Measurements from ENCODE around the gene EXOSC10. TPM values are rescaled to one million over a fixed set of nuclear protein-coding genes. Genes with fewer than 3 reads are reported as not detected.
"Not testable (repeated sequence)": the region's sequence is repeated elsewhere in the genome, so short reads cannot be mapped to it uniquely, and the experiment has no call there.

EXOSC10 gene
- total RNA-seq, 2 experiments from 2014 or later, result 57.9 to 59.3 TPM

DNA sequence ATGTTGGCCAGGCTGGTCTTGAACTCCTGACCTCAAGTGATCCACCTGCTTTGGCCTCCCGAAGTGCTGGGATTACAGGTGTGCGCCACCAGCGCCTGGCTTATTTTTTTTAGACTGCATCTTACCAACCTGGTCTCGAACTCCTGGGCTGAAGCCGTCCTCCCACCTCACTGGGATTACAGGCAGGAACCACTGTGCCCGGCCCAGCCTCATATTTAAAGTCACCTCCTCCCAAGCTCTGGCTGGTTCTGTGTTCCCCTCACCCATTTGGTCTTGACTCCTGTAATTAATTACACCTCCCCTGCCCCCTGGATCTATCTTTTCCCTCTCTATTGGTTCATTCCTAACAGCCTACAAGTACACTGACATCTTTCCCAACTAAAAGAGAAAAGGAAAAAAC, 1.7 kb upstream of the EXOSC10 start:
- intact Hi-C loops (cut with micrococcal nuclease), result no loop called here
- Mint-ChIP-seq H3K4me3 (peak overlapping the region; percentile 11), H3K27ac (no peak overlapping the region), H3K36me3 (ENCODE audit: low read depth) (peaks cover 6% of the 10 kb centered on the region), H3K27me3 (ENCODE audit: low read depth) (no peaks in the 10 kb centered on the region), H3K9me3 (no peaks in the 10 kb centered on the region), H3K4me1 (ENCODE audit: low read depth) (peaks cover 8% of the 10 kb centered on the region)
- CTCF ChIA-PET, result no interaction called here
- no peak for DNase-seq

DNA sequence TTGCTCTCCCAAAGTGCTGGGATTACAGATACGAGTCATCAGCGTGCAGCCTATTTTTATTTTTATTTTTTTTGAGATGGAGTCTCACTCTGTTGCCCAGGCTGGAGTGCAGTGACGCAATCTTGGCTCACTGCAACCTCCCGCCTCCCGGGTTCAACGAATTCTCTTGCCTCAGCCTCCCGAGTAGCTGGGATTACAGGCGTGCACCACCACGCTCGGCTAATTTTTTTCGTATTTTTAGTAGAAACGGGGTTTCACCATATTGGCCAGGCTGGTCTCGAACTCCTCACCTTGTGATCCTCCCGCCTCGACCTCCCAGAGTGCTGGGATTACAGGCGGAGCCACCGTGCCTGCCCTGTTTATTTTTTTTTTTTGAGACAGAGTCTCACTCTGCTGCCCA, 1.1 kb upstream of the EXOSC10 start:
- H3K9me3 Mint-ChIP-seq; H3K4me3 Mint-ChIP-seq; DNase-seq; H3K27me3 Mint-ChIP-seq (ENCODE audit: low read depth); H3K4me1 Mint-ChIP-seq (ENCODE audit: low read depth); H3K27ac Mint-ChIP-seq; intact Hi-C loops (cut with micrococcal nuclease); H3K36me3 Mint-ChIP-seq (ENCODE audit: low read depth): not testable (repeated sequence)
- CTCF ChIA-PET, result interaction anchor here (0.7 kb wide), 1 partner anchor 557 kb away, joined by 3 read pairs; no protein-coding TSS in a partner anchor

DNA sequence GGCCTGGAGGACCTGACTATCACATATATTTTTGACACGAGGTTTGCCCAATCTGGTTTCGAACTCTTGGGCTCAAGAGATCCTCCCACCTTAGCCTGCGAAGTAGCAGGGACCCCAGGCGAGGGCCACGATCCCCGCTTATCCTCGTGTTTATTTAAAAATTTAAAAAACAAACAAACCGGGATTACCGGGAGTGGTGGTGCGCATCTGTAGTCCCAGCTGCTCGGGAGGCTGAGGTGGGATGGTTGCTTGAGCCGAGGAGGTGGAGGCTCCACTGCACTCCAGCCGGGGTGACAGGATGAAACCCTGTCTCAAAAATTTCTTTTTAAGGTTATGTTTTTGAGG, 452 bp upstream of the EXOSC10 start:
- CTCF ChIA-PET, result interaction anchor here (0.7 to 2.3 kb wide), 2 partner anchors 63 to 557 kb away, joined by 3 to 18 read pairs; no protein-coding TSS in a partner anchor
- Mint-ChIP-seq H3K36me3 (ENCODE audit: low read depth) (peaks cover 7% of the 10 kb centered on the region), H3K4me3 (peak overlapping the region; percentile 96), H3K27me3 (ENCODE audit: low read depth) (no peaks in the 10 kb centered on the region), H3K27ac (peak overlapping the region; percentile 90), H3K4me1 (ENCODE audit: low read depth) (peaks cover 8% of the 10 kb centered on the region), H3K9me3 (no peaks in the 10 kb centered on the region)
- no peak for DNase-seq
- intact Hi-C loops (cut with micrococcal nuclease), result no loop called here

DNA sequence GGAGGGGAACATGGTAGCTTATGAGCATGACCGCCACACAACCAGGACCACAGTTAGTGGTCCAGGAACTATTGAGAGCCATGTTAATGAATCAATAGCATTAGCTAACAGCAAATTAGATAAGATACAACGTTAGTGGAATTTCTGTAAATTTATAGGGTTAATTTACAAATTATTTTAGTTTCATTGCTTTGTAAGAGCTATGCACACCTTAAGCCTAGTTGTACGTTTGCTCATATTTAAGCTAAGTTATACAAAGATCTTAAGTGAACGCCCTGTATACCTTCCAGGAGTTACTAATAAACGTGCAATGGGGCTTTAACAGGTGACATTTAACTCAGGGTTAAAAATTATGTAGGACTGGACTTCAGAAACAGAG, 749 bp downstream of the EXOSC10 start:
- peak overlapping the region; percentile 77 for H3K27ac Mint-ChIP-seq
- peaks cover 8% of the 10 kb centered on the region for H3K4me1 Mint-ChIP-seq (ENCODE audit: low read depth)
- H3K4me3 Mint-ChIP-seq, result peak overlapping the region; percentile 96
- H3K27me3 Mint-ChIP-seq (ENCODE audit: low read depth), result no peaks in the 10 kb centered on the region
- intact Hi-C loops (cut with micrococcal nuclease), result loop anchor here (1.0 kb wide), 4 partner anchors 39 to 620 kb away; partner anchors contain the start of genes MTOR, SRM and TARDBP
- CTCF ChIA-PET, result interaction anchor here (1.2 to 2.3 kb wide), 2 partner anchors 39 to 62 kb away, joined by 4 to 18 read pairs; partner anchors contain the start of gene SRM
- peaks cover 7% of the 10 kb centered on the region for H3K36me3 Mint-ChIP-seq (ENCODE audit: low read depth)
- no peak for DNase-seq
- no peaks in the 10 kb centered on the region for H3K9me3 Mint-ChIP-seq

DNA sequence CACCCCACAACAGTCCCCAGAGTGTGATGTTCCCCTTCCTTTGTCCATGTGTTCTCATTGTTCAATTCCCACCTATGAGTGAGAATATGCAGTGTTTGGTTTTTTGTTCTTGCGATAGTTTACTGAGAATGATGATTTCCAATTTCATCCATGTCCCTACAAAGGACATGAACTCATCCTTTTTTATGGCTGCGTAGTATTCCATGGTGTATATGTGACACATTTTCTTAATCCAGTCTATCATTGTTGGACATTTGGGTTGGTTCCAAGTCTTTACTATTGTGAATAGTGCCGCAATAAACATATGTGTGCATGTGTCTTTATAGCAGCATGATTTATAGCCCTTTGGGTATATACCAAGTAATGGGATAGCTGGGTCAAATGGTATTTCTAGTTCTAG, 15.9 kb downstream of the EXOSC10 start:
- H3K36me3 Mint-ChIP-seq (ENCODE audit: low read depth), result peaks cover 44% of the 10 kb centered on the region
- H3K4me3 Mint-ChIP-seq; CTCF ChIA-PET; intact Hi-C loops (cut with micrococcal nuclease); H3K9me3 Mint-ChIP-seq; DNase-seq; H3K27ac Mint-ChIP-seq; H3K27me3 Mint-ChIP-seq (ENCODE audit: low read depth); H3K4me1 Mint-ChIP-seq (ENCODE audit: low read depth): not testable (repeated sequence)

DNA sequence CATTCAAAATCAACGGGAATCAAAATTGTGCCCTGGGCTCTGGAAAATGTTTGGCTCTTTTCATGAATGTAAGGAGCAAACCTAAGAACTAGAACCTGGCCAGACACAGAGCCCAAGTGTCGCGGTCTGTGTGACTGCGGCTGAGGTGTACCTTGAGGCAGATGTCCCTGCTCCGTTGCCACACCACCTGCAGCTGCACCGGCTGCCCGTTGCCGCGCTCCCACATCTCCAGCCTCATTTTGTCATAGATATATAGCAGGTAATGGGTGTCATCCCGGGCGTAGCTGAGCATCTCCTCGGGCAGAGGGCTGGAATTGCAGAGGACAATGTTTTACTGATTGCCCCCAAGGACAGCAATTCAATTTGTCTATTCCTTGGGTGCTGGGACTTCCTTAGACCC, 18.7 kb downstream of the EXOSC10 start:
- DNase-seq, result no peak
- H3K4me1 Mint-ChIP-seq (ENCODE audit: low read depth), result no peaks in the 10 kb centered on the region
- no peak overlapping the region for H3K27ac Mint-ChIP-seq
- CTCF ChIA-PET, result no interaction called here
- H3K27me3 Mint-ChIP-seq (ENCODE audit: low read depth), result no peaks in the 10 kb centered on the region
- intact Hi-C loops (cut with micrococcal nuclease), result no loop called here
- H3K36me3 Mint-ChIP-seq (ENCODE audit: low read depth), result peaks cover 41% of the 10 kb centered on the region
- no peak overlapping the region for H3K4me3 Mint-ChIP-seq
- no peaks in the 10 kb centered on the region for H3K9me3 Mint-ChIP-seq

DNA sequence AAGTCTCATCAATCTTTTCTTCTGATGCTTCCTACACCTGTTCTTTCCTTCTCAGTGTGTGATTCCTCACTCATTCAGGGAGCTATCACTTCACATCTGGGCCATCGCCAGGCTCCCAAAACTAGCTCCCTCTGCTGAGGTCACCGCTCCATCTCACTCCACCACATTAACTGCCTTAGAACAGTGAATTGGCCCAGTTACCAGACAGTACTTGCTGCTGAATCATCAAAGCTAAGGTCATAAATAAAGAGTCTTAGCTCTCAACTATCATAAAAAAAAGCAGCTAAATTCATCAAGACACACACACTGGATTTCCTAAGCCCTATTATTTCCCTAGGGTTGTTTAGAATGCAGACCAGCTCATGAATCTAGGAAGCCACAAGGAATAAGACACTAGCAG, 21.0 kb downstream of the EXOSC10 start:
- Mint-ChIP-seq H3K27ac (peak overlapping the region; percentile 22), H3K9me3 (no peaks in the 10 kb centered on the region), H3K27me3 (ENCODE audit: low read depth) (no peaks in the 10 kb centered on the region), H3K4me1 (ENCODE audit: low read depth) (peaks cover 5% of the 10 kb centered on the region), H3K36me3 (ENCODE audit: low read depth) (peaks cover 35% of the 10 kb centered on the region), H3K4me3 (no peak overlapping the region)
- intact Hi-C loops (cut with micrococcal nuclease), result no loop called here
- DNase-seq, result no peak
- CTCF ChIA-PET, result interaction anchor here (1.1 to 2.8 kb wide), 2 partner anchors 41 to 45 kb away, joined by 4 to 17 read pairs; no protein-coding TSS in a partner anchor

DNA sequence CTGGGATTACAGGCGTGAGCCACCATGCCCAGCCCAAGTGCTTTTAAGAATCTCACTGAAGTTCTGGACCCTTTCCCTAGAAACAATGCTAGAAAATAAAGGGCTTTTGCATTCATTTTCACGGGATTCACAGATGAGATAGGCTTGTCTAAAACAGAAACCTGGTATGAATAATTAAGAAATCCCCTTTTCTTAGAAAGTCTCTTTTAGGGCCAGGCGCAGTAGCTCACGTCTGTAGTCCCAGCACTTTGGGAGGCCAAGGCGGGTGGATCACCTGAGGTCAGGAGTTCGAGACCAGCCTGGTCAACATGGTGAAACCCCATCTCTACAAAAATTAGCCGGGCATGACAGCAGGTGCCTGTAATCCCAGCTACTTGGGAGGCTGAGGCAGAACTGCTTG, 26.3 kb downstream of the EXOSC10 start:
- H3K4me1 Mint-ChIP-seq (ENCODE audit: low read depth); H3K27me3 Mint-ChIP-seq (ENCODE audit: low read depth); H3K27ac Mint-ChIP-seq; H3K4me3 Mint-ChIP-seq; H3K9me3 Mint-ChIP-seq; intact Hi-C loops (cut with micrococcal nuclease): not testable (repeated sequence)
- H3K36me3 Mint-ChIP-seq (ENCODE audit: low read depth), result peaks cover 45% of the 10 kb centered on the region
- CTCF ChIA-PET, result interaction anchor here (1.2 to 4.8 kb wide), 2 partner anchors 14 to 36 kb away, joined by 4 to 25 read pairs; no protein-coding TSS in a partner anchor
- DNase-seq, result peak; percentile 22

DNA sequence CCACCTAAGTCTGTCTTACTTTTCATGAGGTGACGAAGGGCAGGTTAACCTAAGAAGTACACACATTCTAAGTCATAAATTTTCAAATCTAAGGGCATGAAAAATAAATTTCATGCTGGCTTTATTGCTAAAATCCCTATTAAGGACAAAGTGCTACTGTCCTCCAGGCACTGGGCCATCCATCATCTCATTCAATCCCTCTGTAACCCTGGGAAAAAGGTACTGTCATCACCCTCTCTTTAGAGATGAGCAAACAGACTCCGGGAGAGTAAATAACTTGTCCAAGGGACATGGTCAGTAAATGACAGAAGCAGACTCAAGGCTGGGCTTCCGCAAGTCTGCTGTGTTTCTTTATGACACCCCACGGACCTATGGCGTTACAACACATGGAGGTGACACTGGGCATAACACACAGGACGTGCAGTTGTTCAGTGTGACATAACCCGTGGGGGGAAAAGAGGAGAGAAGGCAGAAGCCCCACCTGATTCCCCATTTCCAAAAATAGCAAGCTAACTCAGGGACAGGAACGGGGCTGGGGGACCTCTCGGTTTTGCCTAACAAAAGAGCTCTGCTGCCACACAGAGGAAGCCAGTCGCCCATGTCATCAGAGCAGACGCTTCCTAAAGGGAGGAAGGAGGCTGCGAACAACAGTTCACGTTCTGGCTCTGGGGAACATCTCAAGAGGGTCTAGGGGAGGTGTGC, 27.3 kb downstream of the EXOSC10 start:
- no peak for DNase-seq
- Mint-ChIP-seq H3K4me1 (ENCODE audit: low read depth) (peaks cover 8% of the 10 kb centered on the region), H3K27ac (no peak overlapping the region), H3K27me3 (ENCODE audit: low read depth) (no peaks in the 10 kb centered on the region), H3K9me3 (no peaks in the 10 kb centered on the region), H3K4me3 (no peak overlapping the region), H3K36me3 (ENCODE audit: low read depth) (peaks cover 46% of the 10 kb centered on the region)
- CTCF ChIA-PET, result interaction anchor here (0.5 to 4.8 kb wide), 3 partner anchors 16 to 38 kb away, joined by 3 to 25 read pairs (median 4); no protein-coding TSS in a partner anchor
- intact Hi-C loops (cut with micrococcal nuclease), result no loop called here

DNA sequence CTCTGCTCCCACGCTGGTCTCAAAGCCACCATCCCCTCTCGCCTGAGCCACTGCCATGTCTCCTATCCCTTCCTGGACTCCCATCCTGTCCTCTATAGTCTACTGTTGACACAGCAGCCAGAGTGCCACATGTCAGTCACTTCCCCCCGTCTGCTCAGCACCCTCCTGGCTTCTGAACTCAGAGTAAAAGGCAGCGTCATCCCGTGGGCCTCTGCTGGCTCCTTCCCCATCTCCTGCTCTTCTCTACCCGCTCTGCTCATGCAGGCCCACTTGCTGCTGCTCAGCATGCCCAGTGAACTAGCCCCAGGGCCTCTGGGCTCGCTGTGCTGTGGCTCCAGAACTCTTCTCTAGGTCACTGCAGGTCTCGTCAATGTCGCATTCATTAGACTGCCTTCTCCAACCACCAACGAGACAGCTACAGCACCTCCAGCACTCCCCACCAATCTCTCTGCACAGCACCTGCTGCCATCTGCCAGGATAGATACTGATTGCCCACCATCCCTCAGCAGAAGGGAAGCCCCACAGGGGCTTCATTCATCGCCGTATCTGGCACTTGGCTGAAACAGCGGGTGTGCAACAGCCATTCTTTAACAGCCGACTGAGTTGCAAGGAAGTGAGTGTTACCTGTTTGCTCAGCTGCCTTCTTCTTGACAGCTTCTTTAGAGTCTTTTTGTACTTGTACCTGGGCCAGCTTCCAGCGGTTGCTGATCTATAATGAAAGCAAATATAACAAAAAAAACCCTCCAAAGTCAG, 28.0 kb downstream of the EXOSC10 start:
- no peak for DNase-seq
- H3K27me3 Mint-ChIP-seq (ENCODE audit: low read depth), result no peaks in the 10 kb centered on the region
- H3K27ac Mint-ChIP-seq, result peak overlapping the region; percentile 32
- H3K9me3 Mint-ChIP-seq, result no peaks in the 10 kb centered on the region
- peaks cover 44% of the 10 kb centered on the region for H3K36me3 Mint-ChIP-seq (ENCODE audit: low read depth)
- H3K4me3 Mint-ChIP-seq, result no peak overlapping the region
- CTCF ChIA-PET, result interaction anchor here (4.8 kb wide), 1 partner anchor 34 kb away, joined by 25 read pairs; no protein-coding TSS in a partner anchor
- H3K4me1 Mint-ChIP-seq (ENCODE audit: low read depth), result peaks cover 8% of the 10 kb centered on the region
- intact Hi-C loops (cut with micrococcal nuclease), result no loop called here

DNA sequence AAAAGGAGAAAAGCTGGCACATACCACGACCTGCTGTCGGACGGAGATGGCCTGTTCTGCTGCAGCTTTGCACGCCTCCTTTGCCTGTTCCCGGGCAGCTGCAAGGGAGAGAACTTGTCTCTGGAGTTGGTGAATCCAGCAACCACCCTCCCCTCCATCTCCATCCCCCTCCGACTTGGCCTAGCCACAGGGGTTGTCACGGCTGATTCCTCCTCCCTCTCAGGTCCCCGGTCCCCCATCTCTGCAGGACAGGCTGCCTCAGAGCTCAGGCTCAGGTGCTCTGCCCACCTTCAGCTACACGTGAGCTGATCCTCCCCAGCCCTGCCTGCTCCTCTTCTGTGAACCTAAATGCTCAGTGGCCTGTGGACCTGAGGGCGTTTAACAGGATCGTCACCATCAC, 28.8 kb downstream of the EXOSC10 start:
- Mint-ChIP-seq H3K4me3 (no peak overlapping the region), H3K9me3 (no peaks in the 10 kb centered on the region), H3K27me3 (ENCODE audit: low read depth) (no peaks in the 10 kb centered on the region), H3K4me1 (ENCODE audit: low read depth) (peaks cover 8% of the 10 kb centered on the region), H3K36me3 (ENCODE audit: low read depth) (peaks cover 46% of the 10 kb centered on the region), H3K27ac (peak overlapping the region; percentile 9)
- CTCF ChIA-PET, result interaction anchor here (1.3 to 4.8 kb wide), 2 partner anchors 33 to 575 kb away, joined by 3 to 25 read pairs; no protein-coding TSS in a partner anchor
- no peak for DNase-seq
- intact Hi-C loops (cut with micrococcal nuclease), result no loop called here

DNA sequence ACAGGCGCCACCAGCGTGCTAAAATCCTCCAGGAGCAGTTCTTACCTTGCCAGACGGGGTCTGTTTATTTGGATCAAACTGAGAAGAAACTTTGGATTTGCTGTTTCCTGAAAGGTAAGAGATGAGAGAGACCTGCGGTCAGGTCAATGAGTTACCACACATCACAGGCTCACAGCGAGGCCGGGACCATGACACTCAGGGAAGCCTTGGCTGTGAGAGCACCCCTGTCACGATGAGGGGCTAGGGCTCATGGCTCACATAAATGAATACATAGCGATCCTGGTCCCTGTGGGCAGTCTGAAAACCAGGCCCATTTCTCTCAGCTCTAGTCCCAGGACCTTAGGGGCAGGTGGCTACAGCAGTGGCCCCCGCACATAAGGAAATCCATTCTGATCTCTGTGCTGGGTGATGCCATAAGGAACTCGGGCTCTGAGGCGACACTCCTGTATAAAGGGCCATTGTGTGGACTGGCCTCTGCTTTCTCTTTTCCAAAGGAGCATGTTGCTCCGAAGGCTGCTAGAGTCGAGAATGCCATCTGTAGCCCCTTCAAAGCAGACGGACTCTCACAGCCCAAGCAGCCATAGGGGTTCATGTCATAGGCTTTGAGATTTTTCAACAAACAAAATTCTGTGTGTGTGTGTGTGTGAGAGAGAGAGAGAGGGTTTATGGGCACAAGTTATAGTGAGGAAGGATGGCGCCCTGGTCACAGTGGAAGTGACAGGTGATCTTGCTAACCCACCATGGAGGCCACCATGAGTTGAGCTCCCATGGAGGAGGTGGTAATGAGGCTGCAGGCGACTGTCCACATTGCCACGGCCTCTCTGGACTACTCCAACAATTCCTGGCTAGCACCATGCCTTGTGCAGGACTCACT, 30.8 kb downstream of the EXOSC10 start:
- no peak for DNase-seq
- Mint-ChIP-seq H3K27ac (peak overlapping the region; percentile 57), H3K4me1 (ENCODE audit: low read depth) (peaks cover 4% of the 10 kb centered on the region), H3K27me3 (ENCODE audit: low read depth) (no peaks in the 10 kb centered on the region), H3K36me3 (ENCODE audit: low read depth) (peaks cover 49% of the 10 kb centered on the region), H3K9me3 (no peaks in the 10 kb centered on the region), H3K4me3 (no peak overlapping the region)
- CTCF ChIA-PET, result interaction anchor here (1.0 to 4.8 kb wide), 2 partner anchors 31 to 32 kb away, joined by 3 to 25 read pairs; no protein-coding TSS in a partner anchor
- intact Hi-C loops (cut with micrococcal nuclease), result no loop called here
